Tongue (tissue), 2 donors: ENCODE measurements around the gene SLC35F3. TPM values are rescaled to one million over a fixed set of nuclear protein-coding genes. Genes with fewer than 3 reads are reported as not detected.
"Not testable (repeated sequence)": the region's sequence is repeated elsewhere in the genome, so short reads cannot be mapped to it uniquely, and the experiment has no call there.

Experiments used
- DNase-seq: peaks from one replicate; pipeline ENCODE4 v3.0.0-alpha.2; 2015
- total RNA-seq: library from RNA; depleted of rRNA; stranded (reverse); fragments of >200 nt; gene quantifications from one replicate; pipeline ENCODE4 v1.2.3, GENCODE V29; 2014

SLC35F3 gene
- total RNA-seq, 1 donor from 2014 or later, result 0.72 TPM

DNA sequence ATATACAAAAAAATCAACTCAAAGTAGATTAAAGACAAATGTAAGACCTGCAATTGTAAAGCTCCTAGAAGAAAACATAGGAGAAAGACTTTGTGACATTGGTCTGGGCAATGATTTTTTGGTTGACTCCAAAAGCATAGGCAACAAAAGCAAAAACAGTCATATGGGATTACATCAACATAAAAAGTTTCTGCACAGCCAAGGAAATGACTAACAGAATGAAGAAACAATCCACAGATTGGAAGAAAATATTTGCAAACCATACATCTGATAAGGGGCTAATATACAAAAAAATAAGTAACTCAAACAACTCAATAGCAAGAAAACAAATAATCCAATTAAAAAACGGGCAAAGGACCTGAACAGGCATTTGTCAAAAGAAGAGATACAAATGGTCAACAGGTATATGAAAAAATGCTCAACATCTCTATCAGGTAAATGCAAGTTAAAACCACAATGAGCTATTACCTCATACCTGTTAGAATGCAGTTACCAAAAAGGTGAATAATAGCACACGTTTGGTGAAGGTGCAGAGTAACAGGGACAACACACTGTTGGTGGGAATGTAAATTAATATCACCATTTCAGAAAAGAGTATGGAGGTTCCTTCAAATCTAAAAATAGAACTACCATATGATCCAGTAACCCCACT, 295.1 kb downstream of the SLC35F3 start:
- no peak for DNase-seq

DNA sequence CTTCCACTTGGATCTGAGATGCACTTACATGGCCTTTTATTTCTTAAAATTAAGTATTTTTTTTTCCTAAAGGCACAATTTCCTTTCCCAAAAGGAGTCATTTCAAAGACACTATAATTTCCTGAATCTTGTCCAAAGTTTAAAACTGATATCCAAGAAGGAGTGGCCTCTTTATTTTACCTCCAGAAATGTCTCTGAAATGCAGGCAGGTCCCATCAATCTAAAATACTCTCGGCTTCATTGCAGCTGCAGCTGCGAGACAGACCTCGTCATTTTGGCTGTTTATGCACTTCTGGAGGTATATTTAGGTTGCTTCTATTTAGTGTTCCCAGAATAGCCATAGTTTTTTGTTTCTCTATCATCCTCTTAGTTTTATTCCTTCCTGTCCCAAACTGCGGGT, 296.1 kb downstream of the SLC35F3 start:
- DNase-seq, result no peak

DNA sequence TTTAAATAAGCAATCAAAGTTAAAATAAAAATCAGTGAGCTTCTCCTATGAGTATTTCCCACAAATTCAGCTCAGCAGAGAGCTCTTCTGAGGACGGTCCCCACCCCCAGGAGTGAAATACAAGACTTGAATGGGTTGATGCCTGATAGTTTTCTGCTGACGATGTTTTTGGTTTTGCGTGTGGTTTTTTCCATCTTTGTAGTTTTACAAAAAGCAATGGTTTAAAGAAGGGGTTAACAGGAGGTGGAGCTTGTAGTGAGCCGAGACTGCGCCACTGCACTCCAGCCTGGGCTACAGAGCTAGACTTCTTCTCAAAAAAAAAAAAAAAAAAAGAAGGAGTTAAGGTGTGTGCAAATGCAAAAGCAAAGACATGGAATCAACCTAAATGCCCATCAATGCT, 297.1 kb downstream of the SLC35F3 start:
- DNase-seq, result no peak

DNA sequence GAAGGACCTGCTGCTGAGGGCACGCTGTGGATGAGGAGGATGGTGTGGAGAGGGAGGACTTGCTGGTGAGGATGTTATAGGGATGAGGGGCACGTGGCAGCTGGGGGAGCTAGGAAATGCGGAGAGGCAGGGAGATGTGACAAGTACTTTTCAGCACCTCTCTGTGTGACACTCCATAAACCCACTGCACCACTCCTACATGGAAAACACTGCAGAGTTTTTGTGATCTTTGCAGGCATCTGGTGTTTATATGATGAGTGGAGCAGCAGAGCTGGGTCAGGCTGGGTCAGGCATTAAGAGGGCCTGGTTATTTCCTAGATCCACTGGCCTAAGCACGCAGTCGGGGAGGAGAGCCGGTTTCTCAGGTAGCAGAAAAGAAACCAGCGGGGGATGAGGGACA, 301.5 kb downstream of the SLC35F3 start:
- no peak for DNase-seq

DNA sequence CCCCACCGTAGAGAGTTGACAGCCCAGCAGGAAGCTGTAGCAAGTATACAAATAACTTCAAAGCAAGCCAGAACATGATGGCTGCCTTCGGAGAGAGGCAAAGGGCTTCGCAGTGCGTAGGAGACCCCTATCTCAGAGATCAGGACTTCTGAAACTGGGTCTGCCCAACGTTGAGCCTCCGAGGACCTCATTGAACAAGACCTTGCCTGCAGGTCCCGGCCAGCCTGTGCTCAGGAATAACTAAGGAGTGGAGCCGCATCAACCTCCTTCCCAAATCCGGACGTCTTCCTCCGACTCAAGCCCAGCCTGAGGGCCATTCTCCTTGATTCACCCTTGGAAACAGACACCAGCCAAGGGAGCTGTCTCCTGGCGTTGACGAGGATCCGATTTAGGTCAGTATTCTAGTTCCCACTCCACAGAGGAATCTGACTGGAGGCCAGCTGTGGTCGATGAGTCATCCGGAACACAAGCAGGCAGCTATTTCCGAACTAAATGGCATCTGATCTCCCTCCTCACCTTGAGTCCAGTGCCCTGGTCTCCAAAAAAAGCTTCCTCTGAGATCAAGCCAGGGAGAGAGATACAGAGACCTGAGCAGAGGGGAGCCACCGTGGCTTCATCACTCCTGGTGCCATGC, 302.3 kb downstream of the SLC35F3 start:
- DNase-seq, result no peak

DNA sequence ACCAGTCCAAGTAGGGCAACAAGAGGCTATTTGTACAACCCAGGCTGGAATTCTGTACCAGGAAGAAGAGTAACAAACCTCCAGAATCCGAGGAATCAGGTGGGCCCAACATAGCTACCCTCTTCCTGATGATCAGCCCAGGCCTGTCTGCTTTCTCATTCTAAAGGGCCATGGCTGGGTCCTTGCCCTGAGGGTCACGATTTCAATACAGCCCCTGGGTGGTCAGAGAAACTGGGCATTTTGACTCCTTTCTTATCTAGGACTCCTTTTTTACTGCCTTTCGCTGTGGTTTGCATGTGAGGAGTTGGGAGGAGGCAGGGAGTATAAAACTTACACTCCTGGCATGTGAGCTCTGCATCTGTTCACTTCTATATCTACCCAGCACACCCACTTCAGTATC, 303.9 kb downstream of the SLC35F3 start:
- DNase-seq, result no peak

DNA sequence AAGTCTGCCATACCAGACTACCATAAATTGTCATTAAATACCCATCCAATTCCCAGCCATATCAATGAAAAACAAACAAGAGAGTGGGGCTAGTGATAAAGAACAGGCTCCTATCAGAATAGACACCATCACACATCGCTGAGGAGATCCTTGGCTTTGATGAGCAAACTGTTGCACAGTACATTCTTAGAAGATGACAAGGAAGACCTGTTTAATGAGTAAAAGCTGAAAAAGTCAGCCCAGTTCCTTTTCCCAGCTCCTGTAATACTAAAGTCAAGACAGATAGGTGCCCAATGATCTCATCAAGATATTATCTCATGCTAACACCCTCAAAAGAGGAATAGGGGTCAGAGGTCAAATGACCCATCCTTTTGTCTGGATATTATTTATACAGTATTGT, 304.3 kb downstream of the SLC35F3 start:
- no peak for DNase-seq

DNA sequence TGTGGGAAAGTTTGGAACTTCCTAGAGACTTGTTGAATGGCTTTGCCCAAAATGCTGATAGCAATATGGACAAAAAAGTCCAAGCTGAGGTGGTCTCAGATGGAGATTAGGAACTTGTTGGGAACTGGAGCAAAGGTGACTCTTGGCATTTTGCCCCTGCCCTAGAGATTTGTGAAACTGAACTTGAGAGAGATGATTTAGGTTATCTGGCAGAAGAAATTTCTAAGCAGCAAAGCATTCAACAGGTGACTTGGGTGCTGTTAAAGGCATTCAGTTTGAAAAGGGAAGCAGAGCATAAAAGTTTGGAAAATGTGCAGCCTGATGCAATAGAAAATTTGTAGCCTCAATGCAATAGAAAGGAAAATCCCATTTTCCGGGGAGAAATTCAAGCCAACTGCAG, 306.0 kb downstream of the SLC35F3 start:
- not testable (repeated sequence) for DNase-seq

DNA sequence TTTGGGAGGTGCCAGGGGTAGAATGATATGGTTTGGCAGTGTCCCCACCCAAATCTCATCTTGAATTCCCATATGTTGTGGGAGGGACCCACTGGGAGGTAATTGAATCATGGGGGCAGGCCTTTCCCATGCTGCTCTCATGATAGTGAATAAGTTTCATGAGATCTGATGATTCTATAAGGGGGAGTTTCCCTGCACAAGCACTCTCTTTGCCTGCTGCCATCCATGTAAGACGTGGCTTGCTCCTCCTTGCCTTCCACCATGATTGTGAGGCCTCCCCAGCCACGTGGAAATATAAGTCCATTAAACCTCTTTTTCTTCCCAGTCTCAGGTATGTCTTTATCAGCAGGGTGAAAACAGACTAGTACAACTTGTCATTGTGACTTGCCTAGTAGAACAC, 307.4 kb downstream of the SLC35F3 start:
- not testable (repeated sequence) for DNase-seq

DNA sequence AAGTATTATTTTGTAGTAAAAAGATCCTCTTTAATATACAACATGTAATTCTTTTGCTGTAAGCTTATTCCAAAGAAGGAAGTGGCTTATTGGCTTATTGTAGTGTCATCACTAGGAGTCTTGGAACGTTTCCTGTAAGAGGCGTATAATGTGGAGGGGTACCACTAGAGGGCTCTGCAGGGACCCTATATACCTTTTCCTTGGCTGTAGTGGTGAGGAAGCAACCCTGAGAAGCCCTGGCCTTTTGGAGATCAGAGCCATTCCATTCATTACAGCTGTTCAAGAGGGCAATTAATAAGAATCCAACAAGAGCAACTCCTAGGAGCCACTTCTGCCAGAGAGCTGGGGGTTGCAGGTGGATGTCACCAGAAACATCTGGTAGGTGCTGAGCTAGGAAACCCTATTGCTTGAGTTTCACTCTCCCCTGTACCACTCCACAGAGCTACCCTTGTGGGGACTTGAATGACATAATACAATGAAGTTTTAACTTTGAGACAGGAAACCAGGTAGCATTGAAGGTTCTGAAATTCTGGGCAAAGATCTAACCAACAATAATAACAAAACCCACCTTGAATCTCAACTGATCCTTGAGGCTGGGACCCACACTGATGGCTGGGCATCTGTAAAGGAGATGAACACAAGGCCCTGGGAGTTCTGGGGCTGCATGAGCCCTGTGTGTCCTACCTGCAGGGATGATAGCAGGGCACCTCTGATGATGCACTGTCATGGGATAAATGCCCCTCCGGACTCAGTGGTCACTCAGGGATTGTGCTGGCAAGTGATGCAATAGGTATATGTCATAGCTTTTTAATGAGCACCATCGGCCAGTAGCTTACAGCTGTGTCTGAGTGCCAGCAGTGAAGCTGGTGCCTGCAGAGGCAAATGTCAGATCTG, 308.5 kb downstream of the SLC35F3 start:
- DNase-seq, result peak; percentile 65

DNA sequence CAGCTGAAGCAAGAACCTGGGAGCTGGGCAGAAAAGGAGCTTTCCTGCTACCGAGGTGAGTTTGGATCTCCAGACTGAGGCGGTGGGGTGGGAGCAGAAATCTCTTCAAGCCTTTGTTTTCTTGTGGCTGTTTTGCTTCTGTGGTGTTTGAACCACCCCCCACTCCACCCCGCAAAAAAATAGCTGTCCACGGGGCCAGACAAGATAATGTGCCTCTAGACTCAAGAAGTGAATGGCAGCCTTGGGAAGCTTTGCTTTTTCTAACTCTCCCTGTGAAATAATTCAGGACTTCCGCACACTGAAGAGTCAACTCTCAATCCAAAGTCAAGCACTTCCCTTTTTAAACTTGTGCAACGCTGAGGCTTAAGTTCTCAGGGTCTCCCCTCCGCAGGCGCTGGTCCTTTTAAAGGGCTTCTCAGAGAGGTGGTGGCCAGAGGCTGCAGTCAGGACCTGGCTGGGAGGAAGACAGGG, 309.2 kb downstream of the SLC35F3 start:
- DNase-seq, result no peak

DNA sequence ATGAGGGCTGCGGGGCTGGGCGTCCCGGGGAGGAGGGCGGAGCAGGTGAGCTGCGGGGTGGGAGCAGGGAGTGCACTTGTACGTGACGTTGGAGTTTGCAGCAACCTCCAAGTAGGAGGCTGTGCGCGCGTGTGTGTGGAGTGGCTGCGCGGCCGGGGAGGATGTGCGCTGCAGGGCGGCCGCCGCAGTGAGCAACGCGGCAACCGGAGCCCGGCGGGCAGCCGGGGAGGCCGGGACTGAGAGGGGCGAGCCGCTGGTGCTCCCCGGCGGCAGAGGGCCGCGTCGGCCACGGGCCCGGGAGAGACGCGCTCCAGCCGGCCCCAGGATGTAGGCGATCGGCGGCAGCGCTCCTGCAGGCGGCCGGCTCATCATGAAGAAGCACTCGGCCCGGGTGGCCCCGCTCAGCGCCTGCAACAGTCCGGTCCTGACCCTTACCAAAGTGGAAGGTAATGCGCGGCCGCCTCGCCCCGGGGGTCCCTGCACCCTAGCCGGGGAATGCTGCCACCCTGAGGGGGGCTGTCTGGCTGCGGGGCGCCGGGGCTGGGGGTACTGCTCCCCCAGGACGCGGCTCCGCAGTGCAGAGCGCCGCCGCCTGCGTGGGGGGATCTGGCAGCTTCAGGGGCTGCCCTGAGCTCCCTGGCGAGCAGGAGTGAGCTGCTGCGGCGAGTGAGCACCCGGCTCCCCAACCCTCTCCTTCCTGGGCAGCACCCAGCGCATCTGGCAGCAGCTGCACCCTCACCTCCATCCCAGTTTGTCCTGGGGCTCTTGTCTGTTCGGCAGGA, 309.8 kb downstream of the SLC35F3 start:
- DNase-seq, result peak; percentile 41

DNA sequence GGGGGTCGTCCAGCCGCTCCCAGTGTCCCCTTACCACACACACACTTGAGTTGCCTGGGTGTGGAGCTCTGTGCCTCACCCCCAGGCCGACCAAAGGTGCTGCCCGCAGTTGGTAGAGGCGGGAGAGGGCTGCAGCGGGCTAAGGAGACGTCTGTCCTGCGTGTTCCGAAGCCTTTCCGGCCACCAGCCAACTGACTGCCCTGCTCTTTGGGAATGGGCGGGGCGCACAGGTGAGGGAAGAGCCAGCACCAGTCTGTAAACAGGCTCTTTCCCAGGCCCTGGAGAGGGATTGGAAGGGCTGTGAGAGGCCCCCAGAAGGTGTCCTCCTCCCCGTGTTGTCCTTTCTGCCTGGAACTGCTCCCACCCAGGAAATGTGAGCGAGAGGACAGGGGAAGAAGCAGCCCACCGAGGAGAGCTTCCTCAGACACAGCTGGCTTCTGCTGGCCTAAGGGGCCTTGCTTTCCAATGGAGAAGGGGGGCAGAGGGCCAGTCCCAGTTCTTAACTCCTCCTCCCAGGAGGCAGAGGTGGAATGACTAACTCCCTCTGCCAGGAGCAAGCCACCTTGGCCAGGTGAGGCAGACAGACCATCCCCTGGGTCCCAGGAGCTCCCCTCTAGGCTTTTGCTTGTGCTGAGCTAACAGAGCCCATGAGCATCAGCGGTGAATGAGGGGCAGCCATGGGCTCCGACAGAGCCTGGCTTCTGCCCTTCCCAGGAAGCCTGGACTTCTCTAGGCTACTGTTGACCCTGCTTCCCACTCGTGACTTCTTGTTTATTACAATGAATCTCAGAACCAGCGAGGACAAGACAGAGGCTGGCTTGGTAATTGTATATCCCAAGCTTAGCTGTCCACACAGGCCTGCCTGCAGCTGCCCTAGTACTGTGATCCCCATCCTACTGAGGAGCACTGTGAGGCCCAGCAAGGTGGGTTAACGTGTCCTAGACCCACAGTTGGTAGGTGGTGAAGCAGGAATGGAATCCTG, 310.7 kb downstream of the SLC35F3 start:
- DNase-seq, result peak; percentile 30

DNA sequence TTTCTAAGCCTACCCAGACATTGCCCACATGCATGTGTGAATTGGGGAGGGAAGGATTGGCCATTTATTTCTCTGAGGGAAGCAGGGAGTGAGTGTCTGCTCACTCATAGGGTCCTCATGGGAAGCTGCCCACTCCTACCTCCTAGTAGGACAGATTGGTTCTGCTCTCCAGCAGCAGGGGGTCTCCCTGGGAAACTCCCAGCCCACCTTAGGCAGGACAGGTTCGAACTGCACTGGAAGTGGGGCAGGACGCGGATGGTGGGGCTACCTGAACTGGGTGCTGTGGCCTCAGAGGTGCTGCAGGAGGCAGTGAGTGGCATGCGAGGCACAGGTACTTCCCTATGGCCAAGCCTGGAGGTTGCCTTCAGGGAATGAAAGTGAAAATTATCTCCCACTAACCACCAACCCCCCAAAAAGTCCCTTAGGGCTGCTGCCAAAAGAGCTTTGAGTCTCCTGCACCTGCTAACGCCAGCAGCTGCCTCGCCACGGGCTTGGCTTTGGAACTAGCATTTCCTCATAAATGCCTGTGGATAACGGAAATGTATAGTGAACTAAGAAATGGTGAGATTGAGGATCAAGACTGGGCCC, 311.7 kb downstream of the SLC35F3 start:
- DNase-seq, result no peak

DNA sequence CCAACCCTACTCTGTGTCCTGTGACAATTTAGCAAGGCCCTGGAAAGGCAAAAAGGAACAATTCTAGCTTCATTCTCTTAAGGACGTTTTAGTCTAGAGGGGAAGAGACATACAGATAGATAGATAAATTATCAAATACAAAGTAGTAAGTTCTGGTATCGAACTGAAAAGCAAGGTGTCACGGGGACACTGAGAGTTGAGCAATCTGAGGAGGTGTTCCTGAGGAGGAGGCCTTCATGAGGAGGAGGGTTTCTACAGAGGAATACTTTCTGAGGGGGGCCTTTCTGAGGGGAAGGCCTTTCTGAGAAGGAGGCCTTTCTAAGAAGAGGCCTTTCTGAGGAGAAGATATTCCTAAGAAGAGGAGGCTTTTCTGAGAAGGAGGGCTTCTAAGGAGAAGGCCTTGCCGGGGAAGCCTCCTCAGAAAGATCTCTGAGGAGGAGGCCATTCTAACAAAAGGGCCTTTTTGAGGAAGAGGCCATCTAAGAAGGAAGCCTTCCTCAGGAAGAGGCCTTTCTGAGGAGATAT, 312.9 kb downstream of the SLC35F3 start:
- no peak for DNase-seq

DNA sequence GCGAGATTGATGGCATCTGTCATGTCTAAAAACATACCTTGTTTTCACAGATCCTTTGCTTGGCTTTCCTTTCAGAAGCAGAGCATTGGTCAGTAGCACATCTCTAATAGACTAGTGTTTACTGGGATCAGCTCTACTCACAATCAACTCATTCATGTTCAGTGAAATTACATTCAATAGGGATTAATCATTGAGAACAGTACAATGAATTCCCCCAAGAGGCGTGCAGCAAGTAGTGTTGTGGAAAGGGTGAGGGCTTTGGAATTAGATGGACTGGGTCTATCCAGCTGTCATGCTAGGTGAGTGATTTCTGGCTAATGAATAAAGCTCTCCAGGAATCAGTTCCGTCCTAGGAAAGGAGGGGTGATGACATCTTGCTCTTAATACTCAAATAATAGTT, 313.6 kb downstream of the SLC35F3 start:
- no peak for DNase-seq

DNA sequence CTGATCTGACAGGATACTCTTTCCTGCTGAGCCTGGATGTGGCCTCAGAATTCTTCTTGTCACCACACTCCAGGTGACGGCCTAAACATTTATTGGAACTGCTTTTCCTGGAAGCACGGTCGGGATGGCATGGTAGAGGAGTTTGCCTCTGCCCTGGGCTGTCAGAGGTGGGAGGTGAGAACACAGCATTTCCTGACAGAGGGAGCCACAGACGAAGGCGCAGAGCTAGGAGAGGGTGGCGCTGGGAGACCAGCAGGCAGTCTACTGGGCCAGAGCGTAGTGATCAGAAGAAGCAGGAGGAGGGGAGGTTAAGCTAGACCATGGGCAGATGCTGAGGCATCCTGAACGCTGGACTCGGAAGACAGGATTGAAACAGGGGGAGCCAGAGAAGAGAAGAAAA, 315.2 kb downstream of the SLC35F3 start:
- no peak for DNase-seq

DNA sequence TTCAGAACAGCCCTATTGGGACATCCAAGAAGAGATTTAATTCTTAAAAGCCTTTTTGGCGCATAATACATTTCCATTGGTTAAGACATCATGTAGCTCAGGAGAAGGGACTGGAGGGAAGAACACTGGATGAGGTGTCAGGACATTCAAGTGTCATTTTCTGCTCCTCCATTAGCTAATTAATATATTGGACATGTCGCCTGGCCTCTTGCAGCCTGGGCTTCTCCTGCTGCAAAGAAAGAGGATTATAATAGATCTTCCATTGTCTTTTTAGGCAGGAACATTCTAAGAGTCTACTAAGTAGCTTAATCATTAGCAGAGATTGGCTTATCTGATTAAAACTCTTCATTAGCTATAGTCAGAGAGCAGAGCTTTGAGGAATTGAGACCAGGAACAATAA, 317.1 kb downstream of the SLC35F3 start:
- DNase-seq, result no peak

DNA sequence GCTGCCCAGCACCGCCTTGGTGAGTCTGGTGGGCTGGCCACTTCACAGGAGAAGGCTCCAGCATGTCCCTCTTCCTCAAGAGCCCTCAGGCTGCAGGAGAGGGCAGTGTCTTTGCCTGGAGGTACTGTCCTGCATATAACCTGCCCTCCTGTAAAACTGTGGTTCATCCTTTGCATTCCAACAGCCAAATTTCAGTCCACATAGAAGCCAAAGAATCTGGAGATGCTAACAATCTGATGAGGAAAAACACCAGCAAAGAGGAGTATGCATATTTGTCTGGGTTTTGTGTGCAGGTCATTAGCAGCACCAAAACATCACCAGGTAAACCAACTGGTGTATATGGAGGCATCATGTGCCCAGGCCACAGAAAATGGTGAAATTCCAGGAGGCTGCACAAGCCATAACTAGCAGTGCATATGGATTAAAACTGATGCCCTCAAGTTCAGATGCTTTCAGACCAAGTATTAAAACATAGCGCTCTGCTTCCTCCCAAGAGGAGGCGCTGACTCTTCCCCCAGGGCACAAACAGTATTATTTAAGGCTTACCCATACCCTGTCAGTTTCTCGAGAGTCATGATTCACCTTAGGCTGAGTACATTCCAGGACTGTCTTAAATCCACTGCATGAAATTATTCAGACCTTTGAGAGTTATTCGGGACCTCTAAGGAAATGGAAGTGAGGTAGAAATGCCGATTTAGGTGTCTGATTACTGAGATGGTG, 318.2 kb downstream of the SLC35F3 start:
- no peak for DNase-seq
